G401 (cell line): ENCODE measurements around the gene PTTG1IP. TPM values are rescaled to one million over a fixed set of nuclear protein-coding genes. Genes with fewer than 3 reads are reported as not detected.
"Not testable (repeated sequence)": the region's sequence is repeated elsewhere in the genome, so short reads cannot be mapped to it uniquely, and the experiment has no call there.

Source experiments
- DNase-seq: peaks from one replicate; pipeline ENCODE4 v3.0.0-alpha.2; 2015; ENCODE audit warnings: low spot score
- in situ Hi-C: cut with HindIII; loops from 2 replicates; pipeline ENCODE4 v1.10.0; 2016; ENCODE audit warnings: low sequenced_read_pairs, mixed read lengths
- total RNA-seq: library from RNA; depleted of rRNA; stranded (reverse); fragments of >200 nt; shearing (Covaris generic); gene quantifications from 2 replicates; pipeline ENCODE4 v1.2.3, GENCODE V29; 2014

The PTTG1IP gene
- total RNA-seq, 1 experiment from 2014 or later, result 243 TPM

DNA sequence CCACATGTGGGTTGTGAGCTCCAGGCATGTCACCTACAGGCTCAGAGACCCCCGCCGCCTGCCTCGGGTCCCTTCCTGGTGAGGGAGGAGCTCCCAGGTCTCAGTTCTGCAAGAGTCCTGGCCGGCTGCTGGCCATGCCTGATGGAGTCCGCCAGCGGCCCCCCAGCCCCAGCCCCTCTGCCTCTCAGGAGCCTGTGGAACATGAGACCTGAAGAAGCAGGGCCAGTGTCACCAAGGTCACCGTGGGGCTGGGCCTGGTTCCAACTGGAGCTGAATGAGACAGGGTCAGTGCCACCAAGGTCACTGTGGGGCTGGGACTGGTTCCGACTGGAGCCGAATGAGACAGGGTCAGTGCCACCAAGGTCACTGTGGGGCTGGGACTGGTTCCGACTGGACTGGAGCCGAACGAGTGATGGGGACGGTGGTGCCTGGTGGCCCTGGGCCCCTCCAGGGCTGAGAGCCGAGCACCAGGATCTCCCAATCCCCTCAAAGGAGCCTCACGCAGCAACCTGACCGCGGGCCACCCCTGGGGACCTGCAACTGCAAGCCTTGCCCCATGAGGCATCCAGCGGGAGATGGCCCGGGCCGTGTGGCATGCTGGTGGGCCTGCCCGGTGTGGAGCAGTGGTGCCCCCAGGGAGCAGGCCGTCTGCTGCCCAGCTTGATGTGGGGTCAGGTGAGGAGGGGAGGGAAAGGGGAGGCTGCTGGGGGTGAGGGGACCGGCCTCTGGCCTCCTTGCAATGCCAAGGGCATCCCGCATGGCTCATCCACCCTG is 14.5 kb upstream of the PTTG1IP start:
- no peak for DNase-seq
- in situ Hi-C loops, result no loop called here

GRCh38 chr21:44887126-44887806 is 13.8 kb upstream of the PTTG1IP start:
- DNase-seq, result no peak
- in situ Hi-C loops, result no loop called here

- in situ Hi-C loops, result no loop called here
- DNase-seq, result no peak
Measured at GRCh38 chr21:44886113-44887075, 12.9 kb upstream of the PTTG1IP start.

- in situ Hi-C loops, result no loop called here
- no peak for DNase-seq
Measured at GRCh38 chr21:44885615-44886014, 12.1 kb upstream of the PTTG1IP start.

DNA sequence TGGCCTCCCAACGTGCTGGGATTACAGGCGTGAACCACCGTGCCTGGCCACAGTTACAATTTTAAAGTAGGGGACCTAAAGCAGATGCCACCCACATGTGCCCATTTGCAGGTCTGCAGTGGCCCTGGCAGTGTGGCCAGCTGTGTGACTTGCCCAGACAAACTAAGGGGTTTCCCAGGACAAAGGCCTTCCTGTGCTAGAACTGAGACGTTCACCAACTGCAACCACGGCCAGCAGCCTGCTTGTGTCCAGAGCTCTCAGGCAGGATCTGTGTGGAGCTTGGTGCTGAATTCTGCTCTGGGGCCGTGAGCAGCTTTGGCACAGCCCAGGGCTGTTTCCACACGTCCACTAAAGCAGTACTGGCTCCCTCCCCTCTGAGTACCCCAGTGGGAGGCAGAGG is 10.6 kb upstream of the PTTG1IP start:
- in situ Hi-C loops, result no loop called here
- no peak for DNase-seq

DNA sequence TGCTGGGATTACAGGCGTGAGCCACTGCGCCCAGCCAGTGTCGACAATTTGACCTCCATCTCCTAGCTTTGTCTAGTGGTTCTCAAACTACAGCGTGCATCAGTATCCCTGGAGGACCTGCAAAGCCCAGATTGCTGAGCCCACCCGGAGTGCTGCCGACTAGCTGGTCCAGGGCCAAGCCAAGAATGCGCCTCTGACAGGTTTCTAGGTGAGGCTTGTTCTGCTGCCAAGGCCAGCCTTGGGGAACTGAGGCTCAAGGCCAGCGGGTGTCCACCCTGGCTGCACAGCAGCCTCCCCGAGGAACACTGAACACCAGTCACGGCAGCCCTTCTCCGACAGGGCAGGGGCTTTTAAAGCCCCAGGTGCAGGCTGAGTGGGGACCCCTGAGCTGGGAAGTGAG is 9.8 kb upstream of the PTTG1IP start:
- no peak for DNase-seq
- in situ Hi-C loops, result no loop called here

GRCh38 chr21:44881198-44881872 is 7.8 kb upstream of the PTTG1IP start:
- in situ Hi-C loops, result no loop called here
- DNase-seq, result no peak

DNA sequence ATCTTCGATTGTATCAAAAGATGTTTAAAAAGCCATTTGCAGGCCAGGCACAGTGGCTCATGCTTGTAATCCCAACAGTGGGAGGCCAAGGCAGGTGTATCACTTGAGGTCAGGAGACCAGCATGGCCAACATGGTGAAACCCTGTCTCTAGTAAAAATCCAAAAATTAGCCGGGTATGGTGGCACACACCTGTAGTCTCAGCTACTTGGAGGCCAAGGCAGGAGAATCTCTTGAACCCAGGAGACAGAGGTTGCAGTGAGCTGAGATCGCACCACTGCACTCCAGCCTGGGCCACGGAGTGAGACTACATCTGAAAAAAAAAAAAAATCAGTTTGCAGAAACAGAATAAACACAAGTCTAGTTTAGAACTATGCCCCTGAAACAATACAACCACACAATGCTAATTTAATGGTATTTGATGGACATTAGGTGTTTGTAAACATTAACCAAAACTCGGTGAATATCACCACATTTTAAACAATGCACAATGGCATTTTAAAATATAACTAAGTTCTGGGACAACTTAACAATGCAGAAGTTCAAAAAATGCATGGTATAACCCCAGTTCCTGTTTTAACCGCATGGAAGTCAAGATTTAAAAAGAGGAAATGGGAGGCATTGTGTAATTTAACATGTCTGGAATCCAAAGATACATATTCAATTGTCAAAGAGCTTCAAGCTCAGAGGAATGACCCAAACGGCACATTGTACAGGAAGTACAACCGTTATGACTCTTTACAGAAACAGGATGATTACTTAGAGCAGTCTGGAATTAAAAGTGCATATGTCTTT is 7.1 kb upstream of the PTTG1IP start:
- in situ Hi-C loops, result no loop called here
- DNase-seq, result no peak

DNA sequence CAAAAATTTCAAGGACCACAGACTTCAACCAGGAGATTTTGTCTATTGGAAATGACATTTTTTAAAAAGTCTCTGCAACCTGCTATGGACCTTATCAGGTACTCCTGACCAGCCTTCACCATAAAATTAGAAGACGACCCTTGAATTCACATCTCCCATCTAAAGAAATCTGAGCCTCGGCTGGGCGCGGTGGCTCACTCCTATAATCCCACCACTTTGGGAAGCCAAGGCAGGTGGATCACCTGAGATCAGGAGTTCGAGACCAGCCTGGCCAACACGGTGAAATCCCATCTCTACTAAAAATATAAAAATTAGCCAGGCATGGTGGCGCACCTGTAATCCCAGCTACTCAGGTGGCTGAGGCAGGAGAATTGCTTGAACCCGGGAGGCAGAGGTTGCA is 5.7 kb upstream of the PTTG1IP start:
- DNase-seq, in situ Hi-C loops: not testable (repeated sequence)

- DNase-seq, result no peak
- in situ Hi-C loops, result no loop called here
Measured at GRCh38 chr21:44878053-44878982, 4.8 kb upstream of the PTTG1IP start.

GRCh38 chr21:44876849-44877575 is 3.5 kb upstream of the PTTG1IP start:
- in situ Hi-C loops, result no loop called here
- no peak for DNase-seq

- in situ Hi-C loops, result no loop called here
Measured at GRCh38 chr21:44875316-44875700, 1.8 kb upstream of the PTTG1IP start.

DNA sequence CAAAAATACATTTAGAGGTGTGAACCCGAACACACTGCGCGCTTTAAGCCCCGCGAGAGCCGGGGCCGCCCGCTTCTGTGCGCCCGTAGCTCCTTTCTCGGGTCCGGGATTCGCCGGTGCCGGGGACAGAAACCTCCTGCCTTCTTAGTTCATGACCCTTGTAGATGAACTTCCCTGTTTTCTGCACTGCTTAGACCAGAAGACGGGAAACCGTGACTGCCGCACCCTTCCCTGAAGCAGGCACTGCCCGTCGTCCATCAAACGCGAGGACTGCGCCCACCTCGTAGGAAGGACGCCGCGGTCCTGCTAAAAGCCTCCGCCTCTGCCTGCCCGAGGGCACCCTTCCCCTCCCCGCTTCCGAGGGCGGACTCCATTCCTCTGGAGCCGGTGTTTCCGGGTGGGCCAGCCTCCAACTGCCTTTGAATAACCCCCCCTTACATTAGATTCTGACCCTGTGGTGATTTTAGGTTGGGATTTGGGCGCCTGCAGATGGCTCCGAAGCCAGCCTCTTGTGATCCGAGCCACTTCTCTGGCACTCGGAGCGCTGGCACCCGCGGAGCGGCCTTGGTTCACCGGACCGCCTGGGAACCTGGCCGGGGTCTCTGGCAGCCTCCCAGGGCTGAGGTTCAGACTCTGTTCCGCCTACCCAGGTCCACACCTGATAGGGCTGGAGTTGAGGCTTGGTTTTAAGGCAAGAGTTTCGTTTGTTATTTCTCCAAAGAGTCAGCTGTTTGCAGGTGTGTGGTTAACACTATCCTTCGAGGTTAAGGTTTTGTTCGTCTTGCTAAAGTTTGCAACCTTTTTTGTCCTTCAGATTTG is 1.2 kb upstream of the PTTG1IP start:
- DNase-seq, result peak; percentile 9
- in situ Hi-C loops, result no loop called here

More at GRCh38 chr21:44875316-44875700, 1.8 kb upstream of the PTTG1IP start:
- DNase-seq, result peak; percentile 33

DNA sequence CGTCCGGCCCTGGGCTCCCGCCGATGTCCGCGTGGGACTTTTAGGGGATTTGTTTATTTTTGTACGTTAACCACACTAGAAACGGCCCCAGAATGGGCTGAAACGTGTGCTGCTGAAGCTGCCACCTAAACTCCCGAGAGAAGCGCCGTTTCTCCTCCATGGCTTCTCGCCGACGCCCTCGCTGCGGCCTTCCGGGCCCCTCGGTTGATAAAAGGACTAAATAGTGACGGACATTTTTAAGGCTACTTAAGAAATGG is 678 bp upstream of the PTTG1IP start:
- no peak for DNase-seq
- in situ Hi-C loops, result no loop called here

DNA sequence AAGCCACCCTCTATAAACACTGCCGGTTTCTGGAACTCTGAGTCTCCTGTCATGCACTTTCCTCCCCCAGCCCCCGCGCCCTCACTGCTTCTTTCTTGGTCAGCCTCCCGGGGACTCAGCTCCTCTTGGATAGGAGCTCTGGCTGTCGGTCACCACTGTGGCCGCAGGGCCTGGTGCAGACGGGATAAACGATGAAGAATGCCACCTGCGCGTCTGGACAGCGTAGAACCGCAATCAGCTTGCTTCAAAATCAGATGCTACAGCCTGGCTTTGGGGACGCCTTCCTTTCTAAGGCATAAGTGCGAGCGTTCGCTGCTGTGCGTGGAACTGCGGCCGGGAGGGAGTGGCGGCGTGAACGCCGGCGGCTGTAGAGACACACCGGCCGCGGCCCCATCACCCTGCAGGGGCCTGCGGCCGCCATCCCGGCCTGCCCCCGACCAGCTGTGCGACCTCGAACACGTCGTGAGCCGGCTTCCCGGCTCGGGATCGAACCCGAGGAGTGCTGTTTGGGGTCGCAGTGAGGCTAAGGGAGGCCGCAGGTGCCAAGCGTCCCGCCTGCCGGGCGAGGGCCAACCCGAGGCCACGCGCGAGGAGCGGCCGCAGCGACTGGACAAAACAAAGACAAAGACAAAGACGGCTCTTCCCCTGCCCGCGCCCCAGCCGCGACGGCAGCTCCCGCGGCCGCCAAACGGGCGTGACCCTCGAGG is 688 bp downstream of the PTTG1IP start:
- DNase-seq, result peak; percentile 54
- in situ Hi-C loops, result no loop called here

- in situ Hi-C loops, result no loop called here
- no peak for DNase-seq
Measured at GRCh38 chr21:44872323-44872648, 1.2 kb downstream of the PTTG1IP start.
